ENCODE results near the gene RPN2.
A peak's percentile ranks its signal among the peaks of the same experiment; 100 is the strongest.
"Not testable (repeated sequence)": the region's sequence is repeated elsewhere in the genome, so short reads cannot be mapped to it uniquely, and the experiment has no call there.

RPN2 gene

DNA sequence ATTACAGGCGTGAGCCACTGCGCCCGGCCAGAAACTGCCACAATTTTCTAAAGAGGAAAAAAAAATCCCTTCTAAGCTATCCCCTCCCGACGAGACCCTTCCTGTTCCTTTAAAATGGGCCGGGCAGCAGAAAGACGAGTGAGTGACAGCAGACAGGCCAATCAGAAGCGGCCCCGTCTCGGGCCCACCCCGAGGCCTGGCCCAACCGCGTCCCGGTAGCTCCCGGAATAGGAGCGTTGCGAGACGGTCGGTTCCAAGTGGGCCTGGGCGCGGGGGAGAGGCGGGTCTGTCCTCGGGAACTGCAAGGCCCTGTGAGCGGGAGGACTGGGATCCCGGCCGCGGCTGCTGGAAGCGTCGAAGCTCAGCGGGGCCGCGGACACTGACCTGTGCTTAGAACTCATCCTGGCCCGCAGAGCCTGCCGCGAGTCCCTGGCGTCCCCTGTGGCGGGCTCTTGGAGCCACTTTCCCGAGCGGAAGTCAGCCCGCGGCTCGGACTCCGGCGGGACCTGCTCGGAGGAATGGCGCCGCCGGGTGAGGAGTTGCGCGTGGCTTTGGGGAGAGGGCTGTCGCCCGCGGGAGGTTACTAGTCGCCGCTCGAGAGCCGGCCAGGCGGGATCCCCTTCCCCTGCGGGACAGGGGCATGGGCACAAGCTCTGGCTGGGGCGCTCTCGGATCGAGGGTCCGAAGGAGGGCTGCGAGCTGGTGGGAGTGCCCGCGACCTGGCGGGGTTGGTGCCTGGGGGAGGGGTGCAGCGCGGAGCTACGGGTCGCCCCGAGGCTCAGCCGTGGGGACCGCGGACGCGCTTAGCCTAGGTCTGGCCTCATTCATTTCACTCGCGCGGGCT is at the start of gene RPN2, which contains the start of gene MROH8:
Gene RPN2, plus strand, starts transcription at position 492 of the 844 bp plus-strand sequence. Its CDS starts 27 bp downstream, at position 519.
Gene MROH8, minus strand, starts transcription at position 710 of the 844 bp plus-strand sequence.
- DNase-seq, result peak; percentile 64

DNA sequence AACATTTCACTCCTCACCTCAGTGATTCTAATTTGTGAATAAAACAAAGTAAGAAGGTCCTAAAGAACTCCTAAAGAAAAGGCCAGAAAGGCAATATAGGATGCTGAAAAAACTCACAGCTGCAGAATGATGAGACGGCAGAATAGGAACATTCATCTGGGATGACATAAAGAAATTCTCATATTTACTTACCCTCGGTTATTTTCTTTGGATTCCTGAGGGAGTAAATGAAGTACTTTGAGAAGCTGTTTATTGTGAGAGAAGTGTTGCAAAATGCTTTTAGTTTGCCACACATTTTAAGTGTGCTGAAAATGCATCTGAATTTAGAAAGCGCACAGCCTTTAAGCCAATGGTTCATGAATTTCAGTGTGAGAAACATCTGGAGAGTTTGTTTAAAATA is 47.6 kb upstream of the RPN2 start:
- DNase-seq, result no peak

GRCh38 chr20:37133952-37134351 is 45.2 kb upstream of the RPN2 start:
- DNase-seq, result no peak

DNA sequence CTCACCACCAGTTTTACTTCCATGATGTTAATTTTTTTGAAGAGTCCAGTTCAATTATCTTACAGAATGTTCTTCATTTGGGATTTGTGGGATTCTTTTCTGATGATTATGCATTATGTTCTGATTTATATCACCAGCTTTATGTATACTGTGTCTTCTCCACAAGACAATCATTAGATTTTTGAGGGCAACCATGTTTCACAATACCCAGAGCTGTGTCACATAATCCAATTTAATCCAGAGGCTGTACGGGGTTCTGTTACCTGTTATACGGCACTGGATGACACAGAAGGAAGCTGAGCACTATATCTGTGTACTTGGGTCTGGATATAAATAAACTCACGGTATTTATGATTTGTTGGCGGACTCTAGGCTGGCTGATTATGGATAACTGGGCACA is 41.6 kb upstream of the RPN2 start:
- no peak for DNase-seq

GRCh38 chr20:37142708-37143107 is 36.4 kb upstream of the RPN2 start:
- DNase-seq, result no peak

DNA sequence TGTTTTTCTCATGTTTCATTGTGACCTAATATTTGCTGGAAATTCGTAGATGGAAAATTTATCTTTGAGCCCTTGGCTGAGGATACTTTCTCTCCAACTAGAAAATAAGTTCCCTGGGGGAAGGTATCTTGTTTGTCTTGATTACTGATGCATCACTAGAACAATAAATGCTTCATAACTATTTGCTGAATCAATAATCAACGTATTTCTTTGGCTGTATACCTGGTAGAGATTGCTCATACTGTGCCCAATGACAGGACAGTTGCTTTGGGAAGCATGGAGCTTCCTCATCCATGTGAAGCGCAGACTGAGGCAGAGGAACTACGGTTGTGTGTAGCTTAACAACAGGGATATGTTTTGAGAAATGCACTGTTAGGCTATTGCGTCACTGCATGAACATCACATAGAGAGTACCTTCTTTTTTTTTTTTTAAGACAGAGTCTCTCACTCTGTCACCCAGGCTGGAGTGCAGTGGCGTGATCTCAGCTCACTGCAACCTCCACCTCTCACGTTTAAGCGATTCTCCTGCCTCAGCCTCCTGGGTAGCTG is 34.2 kb upstream of the RPN2 start:
- DNase-seq, result no peak

- DNase-seq, result no peak
These were observed 31.9 kb upstream of the RPN2 start for GRCh38 chr20:37147250-37147649.

DNA sequence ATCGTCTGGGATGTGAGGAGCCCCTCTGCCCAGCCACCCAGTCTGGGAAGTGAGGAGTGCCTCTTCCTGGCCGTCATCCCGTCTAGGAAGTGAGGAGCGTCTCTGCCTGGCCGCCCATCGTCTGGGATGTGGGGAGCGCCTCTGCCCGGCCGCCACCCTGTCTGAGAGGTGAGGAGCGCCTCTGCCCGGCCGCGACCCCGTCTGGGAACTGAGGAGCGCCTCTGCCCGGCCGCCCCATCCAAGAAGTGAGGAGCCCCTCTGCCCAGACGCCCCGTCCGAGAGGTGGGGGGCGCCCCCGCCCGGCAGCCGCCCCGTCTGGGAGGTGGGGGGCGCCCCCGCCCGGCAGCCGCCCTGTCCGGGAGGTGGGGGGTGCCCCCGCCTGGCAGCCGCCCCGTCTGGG is 28.3 kb upstream of the RPN2 start:
- not testable (repeated sequence) for DNase-seq

DNA sequence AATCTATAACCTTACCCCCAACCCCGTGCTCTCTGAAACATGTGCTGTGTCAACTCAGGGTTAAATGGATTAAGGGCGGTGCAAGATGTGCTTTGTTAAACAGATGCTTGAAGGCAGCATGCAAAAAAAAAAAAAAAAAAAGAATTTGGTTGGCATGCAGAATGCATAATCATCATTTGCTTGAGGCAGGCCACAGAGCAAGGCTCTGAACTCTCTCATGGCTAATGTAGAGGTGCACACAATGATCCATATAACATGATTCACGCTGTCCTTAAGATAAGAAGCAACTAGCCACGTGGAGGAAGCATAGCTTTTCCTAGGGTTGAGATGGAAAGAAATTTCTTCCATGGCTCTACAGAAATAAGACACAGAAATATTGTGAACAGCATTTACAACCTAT is 27.6 kb upstream of the RPN2 start:
- DNase-seq, result no peak

- no peak for DNase-seq
These were observed 26.8 kb upstream of the RPN2 start for GRCh38 chr20:37152284-37152683.

DNA sequence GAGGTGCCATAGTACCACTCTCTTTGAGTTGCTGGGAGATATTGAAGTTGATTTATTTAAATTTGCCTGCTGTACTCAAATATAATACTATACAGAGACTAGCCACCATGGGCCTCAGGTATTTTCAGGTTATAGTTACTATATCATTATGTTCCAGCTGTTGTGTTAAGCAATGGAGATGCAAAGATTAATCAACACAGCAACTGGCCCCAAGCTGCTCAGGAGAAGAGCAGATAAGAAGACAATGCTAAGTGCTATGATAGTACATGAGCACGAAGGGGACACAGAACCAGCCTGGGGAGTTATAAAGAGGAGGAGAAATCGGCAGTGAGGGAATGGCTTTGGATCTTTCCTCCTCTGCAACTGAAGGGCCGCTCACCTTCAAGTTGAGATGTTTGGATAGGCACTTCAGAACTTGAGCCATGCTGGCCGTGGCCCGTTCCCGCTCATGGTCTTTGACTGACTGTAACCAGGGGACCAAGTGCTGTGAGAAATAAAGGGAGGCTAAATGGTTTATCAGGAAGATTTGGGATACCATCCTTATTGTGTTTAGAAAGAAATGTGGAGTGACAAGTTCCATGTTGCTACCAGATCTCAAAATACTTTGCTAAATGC is 24.3 kb upstream of the RPN2 start:
- DNase-seq, result no peak

- no peak for DNase-seq
These were observed 23.1 kb upstream of the RPN2 start for GRCh38 chr20:37155987-37156386.

GRCh38 chr20:37158248-37158647 is 20.9 kb upstream of the RPN2 start:
- DNase-seq, result no peak

- no peak for DNase-seq
These were observed 18.4 kb upstream of the RPN2 start for GRCh38 chr20:37160683-37161082.

GRCh38 chr20:37161830-37162549 is 17.1 kb upstream of the RPN2 start:
- no peak for DNase-seq

DNA sequence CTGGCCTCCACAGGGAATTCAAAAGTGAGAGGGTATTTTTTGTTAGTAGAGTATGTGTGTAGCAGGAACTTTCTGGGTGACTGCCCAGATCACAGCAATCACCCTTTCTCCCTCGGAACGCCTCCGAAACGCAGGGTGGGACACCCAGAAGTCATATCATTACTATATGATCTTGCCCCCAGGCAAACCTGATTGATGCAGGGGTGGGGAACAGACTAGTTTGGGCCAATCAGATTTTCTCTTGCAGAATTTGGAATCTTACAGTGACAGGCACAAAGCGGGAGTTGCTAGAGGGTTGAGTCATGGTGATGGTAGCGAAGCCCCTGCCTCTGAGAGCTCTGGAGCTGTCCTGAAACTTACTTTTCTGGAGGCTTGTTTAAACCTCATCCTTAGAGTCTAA is 16.5 kb upstream of the RPN2 start:
- DNase-seq, result no peak

DNA sequence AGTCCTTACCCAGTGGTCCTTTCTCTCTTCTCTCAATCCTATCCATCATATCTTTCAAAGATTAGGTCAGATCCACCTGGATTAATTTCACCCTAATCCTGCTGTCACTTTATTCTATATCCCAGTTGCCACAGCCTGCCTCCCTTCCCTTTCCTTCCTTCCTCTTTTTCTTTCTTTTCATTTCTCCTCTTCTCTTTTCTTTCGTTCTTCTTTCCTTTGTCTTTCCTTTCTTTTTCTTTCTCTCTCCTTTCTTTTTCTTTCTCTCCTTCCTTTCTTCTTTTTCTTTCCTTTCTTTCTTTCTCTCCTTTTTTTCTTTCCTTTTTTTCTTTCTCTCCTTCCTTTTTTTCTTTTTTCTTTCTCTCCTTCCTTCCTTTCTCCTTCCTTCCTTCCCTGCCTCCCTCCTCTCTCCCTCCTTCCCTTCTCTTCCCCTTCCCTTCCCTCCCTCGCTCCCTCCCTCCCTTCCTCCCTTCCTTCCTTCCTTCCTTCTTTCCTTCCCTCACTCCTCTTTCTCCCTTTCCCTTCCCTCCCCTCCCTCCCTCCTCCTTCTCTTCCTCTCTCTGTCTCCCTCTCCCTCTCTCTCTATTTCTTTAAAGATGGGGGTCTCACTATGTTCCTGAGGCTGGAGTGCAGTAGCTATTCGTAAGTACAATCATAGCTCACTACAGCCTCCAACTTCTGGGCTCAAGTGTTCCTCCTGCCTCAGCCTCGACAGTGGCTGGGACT is 15.1 kb upstream of the RPN2 start:
- DNase-seq, result no peak

DNA sequence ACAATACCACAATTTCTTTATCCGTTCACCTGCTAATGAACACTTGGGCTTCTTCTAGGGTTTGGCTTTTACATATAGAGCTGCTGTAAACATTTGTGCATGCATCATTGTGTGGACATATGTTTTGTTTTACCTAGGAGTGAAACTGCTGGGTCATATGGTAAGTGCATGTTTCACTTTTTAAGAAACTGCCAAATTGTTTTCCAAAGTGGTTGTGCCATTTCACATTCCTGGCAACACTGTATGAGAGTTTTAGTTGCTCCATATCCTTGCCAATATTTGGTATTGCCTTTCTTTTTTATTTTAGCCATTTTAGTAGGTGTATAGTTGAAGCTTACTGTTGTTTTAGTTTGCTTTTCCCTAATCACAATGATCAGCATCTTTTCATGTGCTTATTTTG is 14.1 kb upstream of the RPN2 start:
- DNase-seq, result no peak

DNA sequence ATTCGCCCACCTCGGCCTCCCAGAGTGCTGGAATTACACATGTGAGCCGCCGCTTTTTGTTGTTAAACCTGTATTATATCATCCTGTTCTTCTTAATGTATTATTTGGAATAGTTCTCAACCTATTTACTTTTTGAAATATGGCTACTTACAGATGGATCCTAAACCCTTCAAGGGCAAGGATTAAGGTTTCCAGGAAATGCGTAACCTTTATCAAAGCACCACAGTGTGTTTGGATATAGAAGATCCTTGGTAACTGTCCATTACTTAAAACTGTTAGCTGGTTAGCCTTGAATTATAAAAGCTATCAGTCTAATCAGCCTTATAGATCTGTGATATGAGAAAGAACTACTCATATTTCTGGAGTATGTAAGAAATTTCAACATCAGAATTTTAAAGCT is 12.3 kb upstream of the RPN2 start:
- DNase-seq, result no peak

DNA sequence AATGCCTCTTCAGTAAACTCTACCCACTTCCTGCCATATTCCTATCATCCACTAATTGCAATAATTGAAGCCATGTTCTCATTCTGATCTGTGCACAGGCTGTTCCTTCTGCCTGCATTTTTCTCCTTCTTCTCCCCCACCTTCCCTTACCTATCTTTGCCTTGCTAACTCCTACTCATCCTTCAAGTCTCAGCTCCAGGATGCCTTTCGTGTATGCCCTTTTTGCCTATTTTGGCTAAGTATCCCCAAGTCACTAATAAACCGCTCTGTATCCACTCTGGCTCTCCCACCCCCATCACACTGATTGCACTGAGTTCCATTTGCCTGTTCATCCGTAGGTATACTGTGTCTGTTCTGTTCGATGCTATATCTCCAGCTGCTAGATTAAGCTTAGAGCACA is 6.3 kb upstream of the RPN2 start:
- no peak for DNase-seq

- no peak for DNase-seq
These were observed 774 bp downstream of the RPN2 start for GRCh38 chr20:37179683-37180524.

DNA sequence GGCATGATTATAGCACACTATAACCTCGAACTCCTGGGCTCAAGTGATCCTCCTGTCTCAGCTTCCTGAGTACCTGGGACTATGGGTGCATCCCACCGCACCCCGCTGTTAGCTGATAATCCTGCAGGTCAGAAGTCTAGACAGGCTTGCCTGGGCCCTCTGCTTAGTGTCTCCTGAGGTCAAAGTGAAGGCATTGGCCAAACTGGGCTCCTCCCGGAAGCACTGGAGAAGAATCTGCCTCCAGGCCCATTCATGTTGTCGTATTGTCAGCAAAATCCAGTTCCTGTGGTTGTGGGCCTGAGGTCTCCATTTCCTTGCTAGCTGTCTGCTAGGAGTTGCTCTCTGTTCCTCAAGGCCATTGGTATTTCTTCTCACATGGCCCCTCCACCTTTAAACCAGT is 6.6 kb downstream of the RPN2 start:
- DNase-seq, result no peak

Measured in NCI-H2107 (cell line).